Lung (tissue), 12 donors: Measurements from ENCODE around the gene ANO2. TPM values are rescaled to one million over a fixed set of nuclear protein-coding genes. Genes with fewer than 3 reads are reported as not detected.

Source experiments
- ATAC-seq: fragments of 200-7000 bp; cut with Tn5 transposase; one replicate; pipeline ENCODE4 v1.9.1; 2020; ENCODE audit warnings: moderate number of reproducible peaks; ENCODE audit not compliant: insufficient read depth, low FRiP score
- DNase-seq, 3 donors: peaks; one replicate each; pipeline ENCODE4 v3.0.0-alpha.2; 2013 to 2017
- H3K27ac ChIP-seq, 2 donors: one replicate each; pipeline ENCODE4 v1.5.1; 2013; ENCODE audit warnings: mild to moderate bottlenecking in 2 of 2, moderate library complexity in 2 of 2, control low read depth in 1 of 2, inconsistent platforms in 1 of 2, low read depth in 1 of 2, low read length in 1 of 2
- H3K27me3 ChIP-seq, 3 donors: one replicate each; pipeline ENCODE4 v1.5.1; 2013; ENCODE audit warnings: low read length in 2 of 3; ENCODE audit not compliant: control insufficient read depth in 3 of 3, insufficient read depth in 3 of 3
- H3K36me3 ChIP-seq, 4 donors: one replicate each; pipeline ENCODE4 v1.5.1; 2013; ENCODE audit warnings: low read length in 4 of 4, mild to moderate bottlenecking in 1 of 4, moderate library complexity in 1 of 4; ENCODE audit not compliant: control insufficient read depth in 4 of 4, insufficient read depth in 4 of 4
- H3K4me1 ChIP-seq, 5 donors: one replicate each; pipeline ENCODE4 v1.5.1; 2013; ENCODE audit warnings: low read length in 5 of 5, mild to moderate bottlenecking in 2 of 5, moderate library complexity in 1 of 5; ENCODE audit not compliant: control insufficient read depth in 5 of 5, insufficient read depth in 5 of 5
- H3K4me3 ChIP-seq: one replicate; pipeline ENCODE4 v1.5.1; 2013; ENCODE audit warnings: mild to moderate bottlenecking, control low read depth, moderate library complexity
- H3K9ac ChIP-seq, 2 donors: one replicate each; pipeline ENCODE4 v1.5.1; 2013; ENCODE audit warnings: low read length in 2 of 2, control low read depth in 1 of 2; ENCODE audit not compliant: insufficient read depth in 1 of 2
- H3K9me3 ChIP-seq, 4 donors: one replicate each; pipeline ENCODE4 v1.5.1; 2013; ENCODE audit warnings: low read length in 3 of 4, mild to moderate bottlenecking in 1 of 4, moderate library complexity in 1 of 4; ENCODE audit not compliant: control insufficient read depth in 4 of 4, insufficient read depth in 3 of 4
- CTCF ChIP-seq: IDR thresholded peaks from 2 replicates; pipeline ENCODE4 v1.5.1; 2012; ENCODE audit warnings: mild to moderate bottlenecking; ENCODE audit errors: control extremely low read depth, extremely low read depth
- WGBS, 2 donors: extraction: QIAGEN DNeasy Blood & Tissue Kit; methylation state at CpG; one replicate each; pipeline ENCODE4 v1.1.7; 2013; 5-methylcytosine and 5-hydroxymethylcytosine counted together
- polyA plus RNA-seq, 2 donors: library from polyadenylated mRNA; stranded (reverse); fragments of 200-250 nt; gene quantifications; one replicate each; pipeline ENCODE4 v1.2.1, GENCODE V29; 2013
- total RNA-seq, 2 donors: library from RNA; depleted of rRNA in 1 of 2; stranded (reverse); fragments of >200 nt in 1 of 2; gene quantifications; one replicate each; pipeline ENCODE4 v1.2.1, GENCODE V29; 2014 to 2021
- donor health status: control.
- donor health status: control.
- donor health status: Bipolar disorder and iron deficiency.
- donor health status: healthy.
- donor health status: DM: yes; HTN: yes; CAD: no.

The ANO2 gene
- total and polyA plus RNA-seq, 4 donors, result 5.9 to 11.3 (median 7.4) TPM

- Histone ChIP-seq H3K9ac (no peak overlapping the region), H3K27ac (no peak overlapping the region), H3K36me3 (no peaks in the 10 kb centered on the region), H3K9me3 (peaks cover 0 to 5% (median 0%) of the 10 kb centered on the region in 4 donors), H3K4me1 (peaks cover 0 to 3% (median 0%) of the 10 kb centered on the region in 5 donors), H3K27me3 (peaks cover 0 to 58% (median 0%) of the 10 kb centered on the region in 3 donors), H3K4me3 (no peak overlapping the region)
- no peak for TF ChIP-seq CTCF
- DNase-seq, result no peak
- no peak for ATAC-seq
- WGBS, 2 donors, result 90 to 93% methylated on average over 2 of the region's 2 CpGs
Observed at GRCh38 chr12:5688226-5688625, 256.8 kb downstream of the ANO2 start.

- Histone ChIP-seq H3K9ac (no peak overlapping the region), H3K27ac (no peak overlapping the region), H3K9me3 (peaks cover 0 to 3% (median 0%) of the 10 kb centered on the region in 4 donors), H3K4me1 (peaks cover 0 to 3% (median 0%) of the 10 kb centered on the region in 5 donors), H3K4me3 (no peak overlapping the region), H3K36me3 (no peaks in the 10 kb centered on the region), H3K27me3 (peaks cover 0 to 52% (median 0%) of the 10 kb centered on the region in 3 donors)
- ATAC-seq (no peak), DNase-seq (no peak)
- TF ChIP-seq CTCF, result no peak
- WGBS, 2 donors, result 68 to 78% methylated on average over 3 of the region's 3 CpGs
Observed at GRCh38 chr12:5685935-5686334, 259.1 kb downstream of the ANO2 start.

GRCh38 chr12:5684989-5685388 is 260.1 kb downstream of the ANO2 start:
- WGBS, 2 donors, result 62 to 85% methylated on average over 2 of the region's 2 CpGs
- Histone ChIP-seq H3K4me3 (no peak overlapping the region), H3K36me3 (no peaks in the 10 kb centered on the region), H3K9me3 (peaks cover 0 to 3% (median 0%) of the 10 kb centered on the region in 4 donors), H3K4me1 (peaks cover 0 to 3% (median 0%) of the 10 kb centered on the region in 5 donors), H3K27ac (no peak overlapping the region), H3K27me3 (peaks cover 0 to 45% (median 0%) of the 10 kb centered on the region in 3 donors), H3K9ac (no peak overlapping the region)
- DNase-seq (no peak), ATAC-seq (no peak)
- TF ChIP-seq CTCF, result no peak

- 90 to 92% methylated on average over 3 of the region's 3 CpGs for WGBS, 2 donors
- H3K4me3 ChIP-seq, result no peak overlapping the region
- H3K27ac ChIP-seq, result no peak overlapping the region
- no peak overlapping the region for H3K9ac ChIP-seq
- H3K27me3 ChIP-seq, result peaks cover 0 to 31% (median 0%) of the 10 kb centered on the region in 3 donors
- H3K4me1 ChIP-seq, result peaks cover 0 to 3% (median 0%) of the 10 kb centered on the region in 5 donors
- TF ChIP-seq CTCF, result no peak
- ATAC-seq (no peak), DNase-seq (no peak)
- H3K36me3 ChIP-seq, result no peaks in the 10 kb centered on the region
- peaks cover 0 to 3% (median 0%) of the 10 kb centered on the region in 4 donors for H3K9me3 ChIP-seq
Observed at GRCh38 chr12:5682581-5682980, 262.5 kb downstream of the ANO2 start.
